T-helper 1 cell treated with Interleukin-12 subunit alpha and Interleukin-12 subunit beta and Interleukin-4 antibody, amounts not matched to agents 30 ng/mL and 1 ng/mL, for 36 hours (primary cell): ENCODE data around the gene SDR39U1. TPM values are rescaled to one million over a fixed set of nuclear protein-coding genes. Genes with fewer than 3 reads are reported as not detected.

ENCODE experiments used
- intact Hi-C: fragments of 100-400 bp; cut with micrococcal nuclease; formaldehyde crosslinking; loops from one replicate; pipeline ENCODE4 v1.15.1; 2024
- total RNA-seq: library from RNA; stranded (reverse); gene quantifications from 2 replicates; pipeline ENCODE4 v1.2.3, GENCODE V29; 2022

The SDR39U1 gene
- total RNA-seq, 1 donor from 2014 or later, result 49.9 TPM

DNA sequence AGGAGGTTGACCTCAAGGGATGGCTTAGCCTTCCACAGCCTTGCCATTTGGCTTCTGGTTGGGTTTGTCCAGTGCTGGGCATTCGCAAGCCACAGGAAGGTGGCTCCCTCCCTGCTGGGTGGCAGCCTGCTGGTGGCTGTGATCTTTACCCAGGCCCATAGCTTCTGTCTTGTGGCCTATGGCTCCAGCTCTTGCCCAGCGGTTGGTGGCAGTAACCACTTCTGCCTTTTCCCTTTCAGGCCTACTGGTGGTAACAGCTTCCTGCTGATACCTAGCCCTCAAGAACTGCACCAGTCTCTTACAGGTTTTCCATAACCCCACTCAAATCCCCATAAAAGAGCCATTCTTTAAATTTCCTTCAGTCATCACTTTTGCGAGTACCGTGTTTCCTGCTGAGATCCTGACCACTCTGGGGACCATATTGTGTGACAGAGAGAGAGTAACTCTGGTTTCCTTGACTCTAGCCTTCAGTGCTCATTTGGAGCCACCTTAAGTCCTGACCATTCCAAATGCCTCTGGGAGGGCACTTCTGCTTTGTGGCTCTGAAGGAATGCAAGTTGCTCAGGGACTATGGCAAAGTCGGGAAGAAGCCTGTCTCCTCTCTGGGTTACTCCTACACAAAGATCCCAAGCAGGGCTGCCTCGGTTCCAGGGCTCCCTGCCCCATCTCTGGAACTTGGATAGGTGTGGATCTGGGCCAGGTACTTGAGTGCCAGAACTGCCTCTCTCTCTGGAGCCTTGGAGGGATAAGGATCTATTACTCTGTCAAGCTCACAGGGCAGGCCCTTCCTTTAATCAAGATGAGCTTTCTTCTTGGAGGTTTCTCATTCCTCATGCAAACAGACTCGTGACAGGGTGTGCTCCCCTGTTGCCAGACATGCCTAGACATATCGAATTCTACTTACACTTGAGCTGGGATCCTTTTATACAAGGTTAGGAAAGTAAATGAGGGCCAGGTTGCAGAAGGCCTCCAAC is 46.7 kb downstream of the SDR39U1 start:
- intact Hi-C loops, result loop anchor here (5.0 kb wide), 1 partner anchor 44 kb away; no protein-coding TSS in a partner anchor

DNA sequence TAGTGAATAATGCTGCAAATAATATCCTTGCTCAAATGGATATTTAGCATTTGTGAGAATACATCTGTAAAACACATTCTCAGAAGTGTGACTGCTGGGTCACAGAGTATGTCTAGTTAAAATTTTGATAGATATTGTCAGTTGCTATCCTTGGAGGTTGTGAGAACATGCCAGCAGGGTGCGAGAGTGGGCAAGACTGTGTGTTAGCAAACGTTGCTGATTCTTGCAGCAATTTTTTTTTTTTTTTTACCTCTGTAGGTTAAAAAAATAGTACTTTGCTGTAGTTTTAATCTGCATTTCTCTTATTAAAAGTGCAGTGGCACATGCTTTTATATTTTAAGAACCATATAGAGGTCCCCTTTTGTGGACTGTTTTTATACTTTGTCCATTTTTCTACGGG is 48.3 kb downstream of the SDR39U1 start:
- intact Hi-C loops, result no loop called here

DNA sequence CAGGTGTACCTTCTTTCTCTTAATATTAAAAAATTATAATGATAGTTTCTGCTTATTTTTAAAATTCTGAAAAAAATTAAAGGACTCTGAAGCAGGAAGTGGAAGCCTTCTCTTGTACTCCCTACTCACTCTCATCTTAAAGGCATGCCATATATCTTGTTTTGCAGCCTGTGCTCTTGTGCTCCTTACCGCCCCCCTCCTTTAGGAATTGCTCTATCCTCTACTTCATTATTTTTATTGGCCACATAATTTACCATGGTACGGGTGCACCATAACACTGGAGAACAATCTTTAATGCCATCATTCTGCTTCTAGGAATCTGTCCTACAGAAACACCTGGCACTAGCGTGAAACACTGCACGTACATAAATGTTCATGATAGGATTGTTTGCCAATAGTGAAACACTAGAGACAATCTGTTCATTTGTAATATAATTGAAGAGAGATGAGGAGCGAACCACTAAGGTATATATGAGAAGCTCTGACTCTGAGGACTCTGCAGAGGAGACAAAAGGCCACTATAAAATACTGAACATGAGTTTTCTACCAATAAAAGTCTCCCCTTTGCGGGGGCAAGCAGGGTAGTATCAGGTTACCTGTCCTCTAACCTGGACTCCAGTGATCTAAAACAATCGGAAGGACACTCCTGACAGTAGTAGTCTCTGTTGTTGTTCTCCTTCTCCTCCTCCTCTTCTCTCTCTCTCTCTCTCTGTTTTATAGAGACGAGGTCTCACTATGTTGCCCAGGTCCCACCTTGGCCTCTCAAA is 50.1 kb downstream of the SDR39U1 start:
- intact Hi-C loops, result no loop called here

DNA sequence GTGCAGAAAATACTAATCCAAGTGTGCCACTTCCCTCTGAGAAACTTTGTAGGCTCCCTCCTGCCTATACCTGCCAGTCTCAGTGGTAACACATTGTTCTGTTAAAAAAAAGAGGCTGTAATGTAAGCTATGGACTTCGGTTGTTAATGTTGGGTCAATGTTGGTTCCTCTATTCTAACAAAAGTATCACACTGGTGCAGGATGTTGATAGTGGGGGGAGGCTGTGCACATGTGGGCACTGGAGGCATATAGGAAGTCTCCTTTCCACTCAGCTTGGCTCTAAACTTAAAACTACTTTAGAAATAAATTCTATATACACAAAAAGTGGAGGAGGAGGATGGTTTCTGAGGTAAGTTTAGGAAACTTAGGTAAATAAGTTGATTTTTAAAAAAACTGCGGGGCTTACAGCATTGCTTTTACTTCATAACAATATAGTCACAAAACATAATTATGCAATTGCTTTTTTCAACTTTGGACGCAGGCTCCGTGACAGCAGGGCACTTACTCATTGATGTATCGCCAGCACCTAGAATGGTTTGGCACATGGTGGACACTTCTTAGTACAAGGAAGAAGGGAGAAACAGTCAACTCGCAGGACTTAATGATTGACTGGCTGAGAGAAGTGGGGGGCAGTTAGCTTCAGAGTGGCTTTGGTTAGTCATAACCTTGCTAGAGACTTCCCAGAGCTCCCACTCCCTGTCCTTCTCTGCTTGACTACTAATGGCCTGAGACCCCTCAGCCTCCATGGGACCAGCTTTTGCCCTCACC is 51.7 kb downstream of the SDR39U1 start:
- intact Hi-C loops, result no loop called here

Other genes with a start within 250 kb of the SDR39U1 start
- 35.8 and 45.3 TPM in 2 replicates for gene TM9SF1, start 247.3 kb downstream of the SDR39U1 start, total RNA-seq
- gene TSSK4, start 237.1 kb downstream of the SDR39U1 start, total RNA-seq, result 0.27 and 0.83 TPM in 2 replicates
- 96.5 and 104 TPM in 2 replicates for gene CHMP4A, start 229.3 kb downstream of the SDR39U1 start, total RNA-seq
- 11.8 and 14.5 TPM in 2 replicates for gene MDP1, start 226.7 kb downstream of the SDR39U1 start, total RNA-seq
- gene NEDD8, start 210.4 kb downstream of the SDR39U1 start, total RNA-seq, result 187 and 191 TPM in 2 replicates
- 58.0 and 71.9 TPM in 2 replicates for gene GMPR2, start 209.8 kb downstream of the SDR39U1 start, total RNA-seq
- gene TINF2, start 200.2 kb downstream of the SDR39U1 start, total RNA-seq, result 148 and 151 TPM in 2 replicates
- 6.4 and 6.7 TPM in 2 replicates for gene TGM1, start 179.6 kb downstream of the SDR39U1 start, total RNA-seq
- 51.6 and 55.3 TPM in 2 replicates for gene RABGGTA, start 171.2 kb downstream of the SDR39U1 start, total RNA-seq
- gene DHRS1, start 143.0 kb downstream of the SDR39U1 start, total RNA-seq, result 23.3 and 25.2 TPM in 2 replicates
- 40.1 and 42.6 TPM in 2 replicates for gene NOP9, start 142.9 kb downstream of the SDR39U1 start, total RNA-seq
- gene CIDEB, start 134.8 kb downstream of the SDR39U1 start, total RNA-seq, result 23.7 and 27.8 TPM in 2 replicates
- 15.1 and 17.8 TPM in 2 replicates for gene LTB4R2, start 132.6 kb downstream of the SDR39U1 start, total RNA-seq
- gene LTB4R, start 131.3 kb downstream of the SDR39U1 start, total RNA-seq, result 21.6 and 24.2 TPM in 2 replicates
- gene ADCY4, start 107.7 kb downstream of the SDR39U1 start, total RNA-seq, result 4.3 and 5.3 TPM in 2 replicates
- gene RIPK3, start 102.8 kb downstream of the SDR39U1 start, total RNA-seq, result 37.1 and 41.9 TPM in 2 replicates
- gene NFATC4, start 74.6 kb downstream of the SDR39U1 start, total RNA-seq, result 0.59 TPM in 1 of 2 replicates, not detected in the other
- gene NYNRIN, start 43.8 kb downstream of the SDR39U1 start, total RNA-seq, result 0.12 and 0.17 TPM in 2 replicates
- gene CBLN3, start 13.1 kb downstream of the SDR39U1 start, total RNA-seq, result 17.7 and 18.5 TPM in 2 replicates
- 97.9 and 101 TPM in 2 replicates for gene KHNYN, start 12.8 kb downstream of the SDR39U1 start, total RNA-seq
- not detected in 2 replicates for gene CMA1, start 65.5 kb upstream of the SDR39U1 start, total RNA-seq
- not detected in 2 replicates for gene CTSG, start 133.5 kb upstream of the SDR39U1 start, total RNA-seq
- gene GZMH, start 166.9 kb upstream of the SDR39U1 start, total RNA-seq, result 14.7 and 15.4 TPM in 2 replicates
- 1,728 and 1,734 TPM in 2 replicates for gene GZMB, start 191.4 kb upstream of the SDR39U1 start, total RNA-seq